ENCODE results near the gene DYDC2. TPM values are rescaled to one million over a fixed set of nuclear protein-coding genes. Genes with fewer than 3 reads are reported as not detected.
A peak's percentile ranks its signal among the peaks of the same experiment; 100 is the strongest.

Gene DYDC2
- polyA plus RNA-seq, 2 of the 4 experiments (the other 2 are of a cell fraction) = 0.04 TPM; not detected in 1

- POLR2A ChIA-PET = no interaction called here
- Histone ChIP-seq H3K4me2 (no peak overlapping the region), H3K4me3 (no peak overlapping the region), H3K27ac (no peak overlapping the region), H3K9me3 (no peaks in the 10 kb centered on the region), H3K4me1 (no peaks in the 10 kb centered on the region)
- CTCF ChIA-PET = interaction anchor here (1.0 to 3.3 kb wide), 3 partner anchors 9 to 132 kb away, joined by 3 to 11 read pairs (median 4); no protein-coding TSS in a partner anchor
- no peak for ATAC-seq
- 53% methylated on average over 2 of the region's 2 CpGs for WGBS (ENCODE audit: missing lambda C conversion rate)
- TF ChIP-seq CTCF (IDR thresholded peaks at IDR 0.05) (no peak), FOSB (CRISPR knock-in tag; IDR thresholded peaks at IDR 0.05) (no peak)
- no peak for DNase-seq (ENCODE audit: low read depth in 1 of 2, low spot score in 1 of 2)
- no peak for FAIRE-seq
These were observed 16.9 kb downstream of the DYDC2 start for GRCh38 chr10:80373502-80373901.

GRCh38 chr10:80379701-80380100 is 23.1 kb downstream of the DYDC2 start:
- FAIRE-seq (no peak), ATAC-seq (no peak), DNase-seq (ENCODE audit: low read depth in 1 of 2, low spot score in 1 of 2) (no peak)
- Histone ChIP-seq H3K4me1 (no peaks in the 10 kb centered on the region), H3K9me3 (no peaks in the 10 kb centered on the region), H3K27ac (no peak overlapping the region), H3K4me3 (no peak overlapping the region), H3K4me2 (no peak overlapping the region)
- ChIA-PET POLR2A (no interaction called here), CTCF (interaction anchor here (0.6 to 15.2 kb wide), 10 partner anchors 20 to 639 kb away, joined by 3 to 184 read pairs (median 4); no protein-coding TSS in a partner anchor)
- TF ChIP-seq CHD2 (IDR thresholded peaks at IDR 0.05; ENCODE audit: low read length, partially characterized antibody) = no peak
- TF ChIP-seq USF2 (IDR thresholded peaks at IDR 0.05) = no peak
- no peak for TF ChIP-seq HOXB5 (CRISPR knock-in tag; IDR thresholded peaks at IDR 0.05)
- no peak for TF ChIP-seq CBX2 (IDR thresholded peaks at IDR 0.05; ENCODE audit: borderline replicate concordance, low read depth)
- whole genome bisulfite sequencing (ENCODE audit: missing lambda C conversion rate) = 69% methylated on average over 3 of the region's 3 CpGs

GRCh38 chr10:80380185-80380584 is 23.6 kb downstream of the DYDC2 start:
- Histone ChIP-seq H3K9me3 (no peaks in the 10 kb centered on the region), H3K27ac (no peak overlapping the region), H3K4me2 (no peak overlapping the region), H3K4me1 (no peaks in the 10 kb centered on the region), H3K4me3 (no peak overlapping the region)
- no peak for TF ChIP-seq HEYL (CRISPR knock-in tag; IDR thresholded peaks at IDR 0.05)
- no peak for TF ChIP-seq CBX2 (IDR thresholded peaks at IDR 0.05; ENCODE audit: borderline replicate concordance, low read depth)
- DNase-seq (ENCODE audit: low read depth in 1 of 2, low spot score in 1 of 2) = no peak
- ChIA-PET CTCF (interaction anchor here (0.6 to 15.2 kb wide), 10 partner anchors 14 to 639 kb away, joined by 3 to 184 read pairs (median 4); no protein-coding TSS in a partner anchor), POLR2A (no interaction called here)
- no peak for ATAC-seq
- 79% methylated on average over 4 of the region's 4 CpGs for WGBS (ENCODE audit: missing lambda C conversion rate)
- FAIRE-seq = no peak

GRCh38 chr10:80382989-80383388 is 26.4 kb downstream of the DYDC2 start:
- under 1% methylated on average over 4 of the region's 4 CpGs for WGBS (ENCODE audit: missing lambda C conversion rate)
- H3K4me3 ChIP-seq = no peak overlapping the region
- H3K4me1 ChIP-seq = no peaks in the 10 kb centered on the region
- H3K27ac ChIP-seq = peak overlapping the region in 1 of 2 experiments; percentile 46; a peak in 1 of 6 replicates
- DNase-seq (ENCODE audit: low read depth in 1 of 2, low spot score in 1 of 2) (peak; percentile 36 to 46), FAIRE-seq (no peak), ATAC-seq (peak; percentile 63 to 70; a peak in 3 of 6 replicates)
- CTCF ChIA-PET = interaction anchor here (0.7 to 15.2 kb wide), 31 partner anchors 9 to 636 kb away, joined by 3 to 184 read pairs (median 4); no protein-coding TSS in a partner anchor
- no peaks in the 10 kb centered on the region for H3K9me3 ChIP-seq
- POLR2A ChIA-PET = no interaction called here
- H3K4me2 ChIP-seq = peak overlapping the region; percentile 45
- TF ChIP-seq BCL3 (IDR thresholded peaks at IDR 0.05) (no peak), TP53 (CRISPR knock-in tag; IDR thresholded peaks at IDR 0.05) (no peak), CEBPB (IDR thresholded peaks at IDR 0.05) (no peak), MYC (IDR thresholded peaks at IDR 0.05; ENCODE audit: borderline replicate concordance, low read length) (no peak), CBX8 (IDR thresholded peaks at IDR 0.05) (no peak), MAX (IDR thresholded peaks at IDR 0.05) (no peak), PHF8 (IDR thresholded peaks at IDR 0.05; ENCODE audit: borderline replicate concordance, low read depth) (no peak), FOXS1 (CRISPR knock-in tag; IDR thresholded peaks at IDR 0.05) (no peak), RAD21 (conservative IDR thresholded peaks at IDR 0.05 in 1 of 2, IDR thresholded peaks at IDR 0.05 in 1 of 2) (peak; percentile 85 to 90), SMC3 (IDR thresholded peaks at IDR 0.05) (peak; percentile 81), POLR2A (IDR thresholded peaks at IDR 0.05; ENCODE audit: low read length) (no peak), PBX3 (IDR thresholded peaks at IDR 0.05) (no peak), CTCF (IDR thresholded peaks at IDR 0.05) (peak; percentile 86), ZC3H11A (IDR thresholded peaks at IDR 0.05) (no peak), ATOH8 (CRISPR knock-in tag; IDR thresholded peaks at IDR 0.05; ENCODE audit: low read depth) (no peak)

Data from A549 (cell line).